H9 (cell line): ENCODE data around the gene LRP1B. TPM values are rescaled to one million over a fixed set of nuclear protein-coding genes. Genes with fewer than 3 reads are reported as not detected.

Source experiments
- DNase-seq: peaks from one replicate; pipeline ENCODE4 v3.0.0-alpha.2; 2017
- H2AFZ ChIP-seq: one replicate; pipeline ENCODE4 v1.6.1; 2013; ENCODE audit warnings: mild to moderate bottlenecking, low read length, control low read depth, moderate library complexity
- H2AK5ac ChIP-seq: 2 replicates; pipeline ENCODE4 v1.6.1; 2013; ENCODE audit warnings: low read length, control low read depth, mixed read lengths; ENCODE audit not compliant: insufficient read length
- H2BK120ac ChIP-seq: one replicate; pipeline ENCODE4 v1.6.1; 2013; ENCODE audit warnings: low read depth, mild to moderate bottlenecking, low read length, control low read depth, inconsistent platforms; ENCODE audit not compliant: poor library complexity, severe bottlenecking
- H2BK12ac ChIP-seq: 2 replicates; pipeline ENCODE4 v1.6.1; 2013; ENCODE audit warnings: low read length, control low read depth, mixed read lengths, low read depth; ENCODE audit not compliant: insufficient read length
- H2BK15ac ChIP-seq: 2 replicates; pipeline ENCODE4 v1.6.1; 2013; ENCODE audit warnings: low read depth, low read length, control low read depth
- H2BK20ac ChIP-seq: one replicate; pipeline ENCODE4 v1.6.1; 2013; ENCODE audit warnings: low read depth, mild to moderate bottlenecking, low read length, control low read depth, inconsistent platforms; ENCODE audit not compliant: poor library complexity, severe bottlenecking
- H2BK5ac ChIP-seq: 2 replicates; pipeline ENCODE4 v1.6.1; 2013; ENCODE audit warnings: low read length, control low read depth, mixed read lengths; ENCODE audit not compliant: insufficient read length
- H3K14ac ChIP-seq: 2 replicates; pipeline ENCODE4 v1.6.1; 2013; ENCODE audit warnings: low read length, control low read depth; ENCODE audit not compliant: insufficient read depth
- H3K18ac ChIP-seq: 2 replicates; pipeline ENCODE4 v1.6.1; 2013; ENCODE audit warnings: low read depth, mild to moderate bottlenecking, mixed read lengths, low read length, control low read depth; ENCODE audit not compliant: insufficient read length
- H3K23ac ChIP-seq: 2 replicates; pipeline ENCODE4 v1.6.1; 2013; ENCODE audit warnings: low read length, control low read depth, mixed read lengths, low read depth; ENCODE audit not compliant: insufficient read length
- H3K23me2 ChIP-seq: 2 replicates; pipeline ENCODE4 v1.6.1; 2013; ENCODE audit warnings: low read depth, mild to moderate bottlenecking, mixed read lengths, low read length, control low read depth; ENCODE audit not compliant: insufficient read length, poor library complexity, severe bottlenecking
- H3K27ac ChIP-seq: 2 replicates; pipeline ENCODE4 v1.5.1; 2013; ENCODE audit warnings: low read length, control low read depth, mixed read lengths, low read depth; ENCODE audit not compliant: insufficient read length
- H3K27me3 ChIP-seq: 2 replicates; pipeline ENCODE4 v1.6.1; 2013; ENCODE audit warnings: low read length, control low read depth, inconsistent platforms; ENCODE audit not compliant: insufficient read depth
- H3K4ac ChIP-seq: 2 replicates; pipeline ENCODE4 v1.6.1; 2013; ENCODE audit warnings: low read depth, mild to moderate bottlenecking, control low read depth, inconsistent platforms, low read length, moderate library complexity
- H3K4me1 ChIP-seq: 2 replicates; pipeline ENCODE4 v1.6.1; 2013; ENCODE audit warnings: low read length, control low read depth, inconsistent platforms; ENCODE audit not compliant: insufficient read depth
- H3K4me2 ChIP-seq: 2 replicates; pipeline ENCODE4 v1.6.1; 2013; ENCODE audit warnings: low read length, control low read depth, mixed read lengths; ENCODE audit not compliant: insufficient read length, insufficient read depth
- H3K56ac ChIP-seq: 2 replicates; pipeline ENCODE4 v1.6.1; 2013; ENCODE audit warnings: low read depth, mild to moderate bottlenecking, mixed read lengths, low read length, control low read depth; ENCODE audit not compliant: insufficient read length
- H3K79me1 ChIP-seq: 2 replicates; pipeline ENCODE4 v1.6.1; 2013; ENCODE audit warnings: low read depth, mild to moderate bottlenecking, moderate library complexity, low read length, control low read depth, inconsistent platforms; ENCODE audit not compliant: insufficient read depth, poor library complexity, severe bottlenecking
- H3K79me2 ChIP-seq: 2 replicates; pipeline ENCODE4 v1.6.1; 2013; ENCODE audit warnings: low read length, control low read depth, inconsistent platforms; ENCODE audit not compliant: insufficient read depth
- H3K9ac ChIP-seq: 2 replicates; pipeline ENCODE4 v1.6.1; 2013; ENCODE audit warnings: low read length, control low read depth, mixed read lengths; ENCODE audit not compliant: insufficient read length; ENCODE audit errors: extremely low read depth
- H3K9me3 ChIP-seq: one replicate; pipeline ENCODE4 v1.6.1; 2013; ENCODE audit warnings: low read depth, low read length, inconsistent platforms; ENCODE audit not compliant: control insufficient read depth
- H3T11ph ChIP-seq: one replicate; pipeline ENCODE4 v1.6.1; 2013; ENCODE audit warnings: mild to moderate bottlenecking, low read length, control low read depth, inconsistent platforms
- H4K20me1 ChIP-seq: one replicate; pipeline ENCODE4 v1.6.1; 2013; ENCODE audit not compliant: control insufficient read depth, insufficient read length, insufficient read depth
- H4K5ac ChIP-seq: 2 replicates; pipeline ENCODE4 v1.6.1; 2013; ENCODE audit warnings: low read depth, mild to moderate bottlenecking, mixed read lengths, low read length, control low read depth; ENCODE audit not compliant: insufficient read length
- H4K8ac ChIP-seq: replicated peaks from 2 replicates; pipeline ENCODE4 v1.6.1; 2013; ENCODE audit warnings: low read length, control low read depth, mixed read lengths, low read depth; ENCODE audit not compliant: insufficient read length
- H4K91ac ChIP-seq: 2 replicates; pipeline ENCODE4 v1.6.1; 2013; ENCODE audit warnings: low read depth, mild to moderate bottlenecking, moderate library complexity, mixed read lengths, low read length, control low read depth; ENCODE audit not compliant: insufficient read length
- H3K27ac Mint-ChIP-seq, 3 experiments: 2 replicates in 2 of 3; 3 replicates in 1 of 3; pipeline ENCODE4 v1.8.0; 2020 to 2021; ENCODE audit warnings: mixed read lengths in 3 of 3, mild to moderate bottlenecking in 1 of 3, moderate library complexity in 1 of 3
- H3K27me3 Mint-ChIP-seq: 2 replicates; pipeline ENCODE4 v1.8.0; 2021; ENCODE audit warnings: low read depth, mild to moderate bottlenecking, moderate library complexity, mixed read lengths
- H3K36me3 Mint-ChIP-seq, 3 experiments: 2 replicates in 2 of 3; 3 replicates in 1 of 3; pipeline ENCODE4 v1.8.0; 2020 to 2021; ENCODE audit warnings: low read depth in 3 of 3, mixed read lengths in 3 of 3; ENCODE audit not compliant: insufficient read depth in 1 of 3
- H3K4me1 Mint-ChIP-seq, 2 experiments: 2 replicates each; pipeline ENCODE4 v1.8.0; 2020; ENCODE audit warnings: mixed read lengths in 2 of 2
- H3K4me3 Mint-ChIP-seq, 2 experiments: 2 replicates in 1 of 2; 3 replicates in 1 of 2; pipeline ENCODE4 v1.8.0; 2020 to 2021; ENCODE audit warnings: mild to moderate bottlenecking in 2 of 2, mixed read lengths in 2 of 2, moderate library complexity in 1 of 2
- H3K9me3 Mint-ChIP-seq, 2 experiments: 2 replicates in 1 of 2; 3 replicates in 1 of 2; pipeline ENCODE4 v1.8.0; 2020; ENCODE audit warnings: mild to moderate bottlenecking in 2 of 2, mixed read lengths in 2 of 2, moderate library complexity in 1 of 2
- CTCF ChIP-seq: fragments of 200-600 bp; sonication (generic); conservative IDR thresholded peaks from 3 replicates; pipeline ENCODE4 v1.8.0; 2021; ENCODE audit warnings: antibody characterized with exemption, mild to moderate bottlenecking
- WGBS: extraction: QIAGEN DNeasy Blood & Tissue Kit; methylation state at CpG from one replicate; pipeline ENCODE4 v1.1.7; 2013; ENCODE audit warnings: missing lambda C conversion rate, low lambda C conversion rate, mixed read lengths; ENCODE audit not compliant: insufficient read length; ENCODE audit errors: extremely low coverage; 5-methylcytosine and 5-hydroxymethylcytosine counted together
- total RNA-seq: library from RNA; stranded (reverse); gene quantifications from 2 replicates; pipeline ENCODE4 v1.2.1, GENCODE V29; 2021

LRP1B gene
- total RNA-seq, 1 experiment from 2014 or later = not detected

GRCh38 chr2:140417504-140417903 is 1713.3 kb downstream of the LRP1B start:
- Histone ChIP-seq H2AK5ac (no peak overlapping the region), H2BK5ac (no peak overlapping the region), H2AFZ (no peak overlapping the region), H2BK20ac (no peak overlapping the region), H4K20me1 (no peaks in the 10 kb centered on the region), H4K8ac (no peak overlapping the region), H3K4me1 (no peaks in the 10 kb centered on the region), H3K14ac (no peak overlapping the region), H3K23ac (no peak overlapping the region), H3K23me2 (no peaks in the 10 kb centered on the region), H3K4ac (no peak overlapping the region), H3K27me3 (no peaks in the 10 kb centered on the region), H4K91ac (no peak overlapping the region), H3K9me3 (no peaks in the 10 kb centered on the region), H2BK12ac (no peak overlapping the region), H2BK120ac (no peak overlapping the region), H3K79me2 (no peaks in the 10 kb centered on the region), H4K5ac (no peak overlapping the region), H2BK15ac (no peak overlapping the region), H3K9ac (no peak overlapping the region), H3T11ph (no peak overlapping the region), H3K4me2 (no peak overlapping the region), H3K18ac (no peak overlapping the region), H3K79me1 (no peaks in the 10 kb centered on the region), H3K27ac (no peak overlapping the region), H3K56ac (no peak overlapping the region)
- Mint-ChIP-seq H3K27me3 (no peaks in the 10 kb centered on the region; the same call in 1 of the 2 replicates), H3K9me3 (peaks cover 7 to 11% of the 10 kb centered on the region in 2 experiments; a peak in 3 of 5 replicates), H3K4me1 (no peaks in the 10 kb centered on the region), H3K36me3 (no peaks in the 10 kb centered on the region), H3K27ac (no peak overlapping the region), H3K4me3 (no peak overlapping the region)
- no peak for DNase-seq
- no CpG with 5 or more reads among the region's 3 CpGs for WGBS
- TF ChIP-seq CTCF = no peak
